Measurements from ENCODE around the gene RAB17.

The RAB17 gene

DNA sequence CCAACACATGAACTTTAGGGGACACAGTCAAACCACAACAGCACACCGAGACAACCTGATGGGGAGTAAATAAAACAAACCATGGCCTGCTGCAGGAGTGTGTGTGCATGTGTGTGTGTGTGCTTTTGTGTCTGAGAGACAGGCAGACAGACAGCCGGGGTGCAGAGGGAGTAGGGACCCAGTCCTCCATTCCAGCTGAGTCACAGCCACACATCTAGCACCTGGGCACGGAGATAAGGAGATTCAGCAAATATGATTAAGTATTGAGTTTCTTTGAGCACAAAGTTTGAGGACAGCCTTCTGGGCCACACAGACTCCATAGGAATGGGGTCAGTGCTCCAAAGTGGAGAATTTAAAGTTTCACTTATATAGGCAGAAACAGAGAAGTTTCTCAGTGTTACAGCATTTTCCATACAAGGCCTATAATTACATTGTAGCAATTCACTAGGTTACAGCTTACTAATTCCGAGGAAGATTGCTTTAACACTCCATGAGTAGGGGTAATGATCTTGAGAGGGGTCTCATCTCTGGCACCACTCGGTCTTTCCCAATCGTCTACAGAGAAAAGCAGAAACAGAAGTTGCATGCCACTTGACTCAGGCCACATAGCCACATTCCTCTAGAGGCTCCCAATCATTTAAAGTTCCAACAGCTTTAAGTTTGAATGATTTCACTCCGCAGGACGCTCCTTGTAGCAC is 55.0 kb downstream of the RAB17 start:
- DNase-seq (ENCODE audit: extremely low read depth, low read depth): no peak
- no peak overlapping the region for H3K4me3 ChIP-seq (replicated peaks; ENCODE audit: low read depth, low read length)
- TF ChIP-seq, protein P1, sequence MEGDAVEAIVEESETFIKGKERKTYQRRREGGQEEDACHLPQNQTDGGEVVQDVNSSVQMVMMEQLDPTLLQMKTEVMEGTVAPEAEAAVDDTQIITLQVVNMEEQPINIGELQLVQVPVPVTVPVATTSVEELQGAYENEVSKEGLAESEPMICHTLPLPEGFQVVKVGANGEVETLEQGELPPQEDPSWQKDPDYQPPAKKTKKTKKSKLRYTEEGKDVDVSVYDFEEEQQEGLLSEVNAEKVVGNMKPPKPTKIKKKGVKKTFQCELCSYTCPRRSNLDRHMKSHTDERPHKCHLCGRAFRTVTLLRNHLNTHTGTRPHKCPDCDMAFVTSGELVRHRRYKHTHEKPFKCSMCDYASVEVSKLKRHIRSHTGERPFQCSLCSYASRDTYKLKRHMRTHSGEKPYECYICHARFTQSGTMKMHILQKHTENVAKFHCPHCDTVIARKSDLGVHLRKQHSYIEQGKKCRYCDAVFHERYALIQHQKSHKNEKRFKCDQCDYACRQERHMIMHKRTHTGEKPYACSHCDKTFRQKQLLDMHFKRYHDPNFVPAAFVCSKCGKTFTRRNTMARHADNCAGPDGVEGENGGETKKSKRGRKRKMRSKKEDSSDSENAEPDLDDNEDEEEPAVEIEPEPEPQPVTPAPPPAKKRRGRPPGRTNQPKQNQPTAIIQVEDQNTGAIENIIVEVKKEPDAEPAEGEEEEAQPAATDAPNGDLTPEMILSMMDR (IDR thresholded peaks at IDR 0.05; ENCODE audit: low read depth, low read length, missing control alignments): no peak

- H3K4me3 ChIP-seq (replicated peaks; ENCODE audit: low read depth, low read length): no peak overlapping the region
- no peak for DNase-seq (ENCODE audit: extremely low read depth, low read depth)
- TF ChIP-seq, protein P1 (IDR thresholded peaks at IDR 0.05; ENCODE audit: low read depth, low read length, missing control alignments): no peak
These were observed 56.2 kb downstream of the RAB17 start for GRCh38 chr2:237534380-237534779.

GRCh38 chr2:237533668-237534161 is 56.8 kb downstream of the RAB17 start:
- TF ChIP-seq, protein P1 (IDR thresholded peaks at IDR 0.05; ENCODE audit: low read depth, low read length, missing control alignments): no peak
- DNase-seq (ENCODE audit: extremely low read depth, low read depth): no peak
- no peak overlapping the region for H3K4me3 ChIP-seq (replicated peaks; ENCODE audit: low read depth, low read length)

GRCh38 chr2:237532160-237532559 is 58.4 kb downstream of the RAB17 start:
- DNase-seq (ENCODE audit: extremely low read depth, low read depth): no peak
- H3K4me3 ChIP-seq (replicated peaks; ENCODE audit: low read depth, low read length): no peak overlapping the region
- TF ChIP-seq, protein P1 (IDR thresholded peaks at IDR 0.05; ENCODE audit: low read depth, low read length, missing control alignments): no peak

GRCh38 chr2:237530472-237531433 is 59.8 kb downstream of the RAB17 start:
- DNase-seq (ENCODE audit: extremely low read depth, low read depth): no peak
- H3K4me3 ChIP-seq (replicated peaks; ENCODE audit: low read depth, low read length): no peak overlapping the region
- TF ChIP-seq, protein P1 (IDR thresholded peaks at IDR 0.05; ENCODE audit: low read depth, low read length, missing control alignments): no peak

DNA sequence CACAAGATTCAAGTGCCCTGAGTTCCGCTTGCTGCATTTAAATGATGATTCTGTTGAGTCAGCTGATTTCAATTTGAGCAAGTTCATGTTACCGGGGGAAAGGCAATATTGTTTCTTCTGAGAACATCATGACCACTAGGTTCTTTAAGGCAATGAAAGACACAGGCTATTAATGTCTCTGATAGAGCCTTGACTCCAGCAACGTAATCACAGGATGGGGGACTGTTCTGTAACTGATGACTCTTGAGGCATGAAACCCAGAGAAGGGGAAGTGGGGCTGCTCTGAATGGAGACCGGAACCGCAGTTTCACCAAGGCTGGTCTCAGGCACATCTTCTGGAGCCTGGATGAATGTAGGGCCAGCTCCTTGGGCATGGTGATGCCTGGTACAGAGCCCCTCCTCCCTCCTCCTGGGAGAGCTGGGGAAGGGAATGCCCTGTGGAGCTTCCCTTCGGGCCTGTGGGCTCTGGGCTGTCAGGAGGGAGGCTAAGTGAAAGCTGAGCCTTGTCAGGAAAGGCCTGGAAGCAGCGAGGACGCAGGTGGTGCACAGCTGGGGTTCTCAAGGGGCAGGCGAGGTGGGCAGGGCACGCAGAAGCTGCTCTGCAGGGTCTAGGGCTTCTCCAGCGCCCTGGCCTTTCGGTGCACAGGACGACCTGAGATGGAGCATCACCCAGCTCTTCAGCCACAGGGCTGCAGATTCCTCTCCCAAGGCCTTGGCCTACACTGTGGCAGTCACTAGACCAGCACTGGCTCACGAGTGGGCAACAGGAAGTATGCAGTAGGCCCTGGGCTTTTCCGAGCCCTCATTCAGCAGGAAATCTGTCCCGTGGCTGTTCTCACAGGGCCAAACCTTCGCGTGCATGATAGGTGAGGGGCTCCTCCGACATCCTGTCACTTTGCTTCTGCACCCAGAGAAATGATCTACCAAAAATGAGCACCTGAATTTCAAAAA is 60.8 kb downstream of the RAB17 start:
- TF ChIP-seq, protein P1 (IDR thresholded peaks at IDR 0.05; ENCODE audit: low read depth, low read length, missing control alignments): no peak
- no peak for DNase-seq (ENCODE audit: extremely low read depth, low read depth)

More for the DNA sequence above, 60.8 kb downstream of the RAB17 start:
- no peak overlapping the region for H3K4me3 ChIP-seq (replicated peaks; ENCODE audit: low read depth, low read length)
